ENCODE measurements around the gene ARHGEF1.
"Not testable (repeated sequence)": the region's sequence is repeated elsewhere in the genome, so short reads cannot be mapped to it uniquely, and the experiment has no call there.

The ARHGEF1 gene

GRCh38 chr19:41906916-41907680 lies 24.1 kb downstream of the ARHGEF1 start:
- DNase-seq: no peak

- no peak for DNase-seq
These were observed 25.1 kb downstream of the ARHGEF1 start for GRCh38 chr19:41907994-41908615.

GRCh38 chr19:41908724-41909464 lies 25.9 kb downstream of the ARHGEF1 start:
- no peak for DNase-seq

GRCh38 chr19:41909706-41910105 lies 26.7 kb downstream of the ARHGEF1 start:
- no peak for DNase-seq

GRCh38 chr19:41910240-41910991 lies 27.4 kb downstream of the ARHGEF1 start:
- DNase-seq: no peak

GRCh38 chr19:41910992-41911888 lies 28.3 kb downstream of the ARHGEF1 start:
- no peak for DNase-seq

- DNase-seq: no peak
These were observed 29.1 kb downstream of the ARHGEF1 start for GRCh38 chr19:41911889-41912731.

- no peak for DNase-seq
These were observed 30.0 kb downstream of the ARHGEF1 start for GRCh38 chr19:41912899-41913537.

GRCh38 chr19:41913538-41914423 lies 30.8 kb downstream of the ARHGEF1 start:
- DNase-seq: no peak

- DNase-seq: not testable (repeated sequence)
These were observed 31.4 kb downstream of the ARHGEF1 start for GRCh38 chr19:41914424-41914834.

GRCh38 chr19:41915021-41915775 lies 32.2 kb downstream of the ARHGEF1 start:
- no peak for DNase-seq

GRCh38 chr19:41915776-41916414 lies 32.9 kb downstream of the ARHGEF1 start:
- DNase-seq: no peak

GRCh38 chr19:41917676-41918075 lies 34.7 kb downstream of the ARHGEF1 start:
- no peak for DNase-seq

- no peak for DNase-seq
These were observed 35.1 kb downstream of the ARHGEF1 start for GRCh38 chr19:41918095-41918494.

GRCh38 chr19:41918653-41919244 lies 35.8 kb downstream of the ARHGEF1 start:
- DNase-seq: no peak

GRCh38 chr19:41919948-41920712 lies 37.1 kb downstream of the ARHGEF1 start:
- DNase-seq: no peak
